ENCODE measurements around the gene HOTAIR.

The HOTAIR gene

GRCh38 chr12:53944907-53945847 lies 29.6 kb downstream of the HOTAIR start:
- no peak for DNase-seq (ENCODE audit: low spot score)

GRCh38 chr12:53944209-53944608 lies 30.5 kb downstream of the HOTAIR start:
- no peak for DNase-seq (ENCODE audit: low spot score)

- DNase-seq (ENCODE audit: low spot score), result no peak
These were observed 32.2 kb downstream of the HOTAIR start for GRCh38 chr12:53942467-53942997.

GRCh38 chr12:53941750-53942149 lies 33.0 kb downstream of the HOTAIR start:
- DNase-seq (ENCODE audit: low spot score), result no peak

- DNase-seq (ENCODE audit: low spot score), result no peak
These were observed 33.6 kb downstream of the HOTAIR start for GRCh38 chr12:53941187-53941586.

- DNase-seq (ENCODE audit: low spot score), result no peak
These were observed 34.2 kb downstream of the HOTAIR start for GRCh38 chr12:53940443-53941014.

GRCh38 chr12:53939141-53940108 lies 35.3 kb downstream of the HOTAIR start:
- DNase-seq (ENCODE audit: low spot score), result no peak

- DNase-seq (ENCODE audit: low spot score), result peak; percentile 62
These were observed 36.2 kb downstream of the HOTAIR start, which contains the start of gene HOXC13 for GRCh38 chr12:53938326-53939140. TSS of gene HOXC13 (plus strand) at chr12:53938831. CDS start at chr12:53938907, 76 bp downstream.

GRCh38 chr12:53937596-53938325 lies 37.0 kb downstream of the HOTAIR start:
- no peak for DNase-seq (ENCODE audit: low spot score)

- no peak for DNase-seq (ENCODE audit: low spot score)
These were observed 37.7 kb downstream of the HOTAIR start for GRCh38 chr12:53937099-53937498.

GRCh38 chr12:53935383-53936341 lies 39.1 kb downstream of the HOTAIR start:
- no peak for DNase-seq (ENCODE audit: low spot score)

GRCh38 chr12:53932915-53933314 lies 41.8 kb downstream of the HOTAIR start:
- DNase-seq (ENCODE audit: low spot score), result no peak

- DNase-seq (ENCODE audit: low spot score), result no peak
These were observed 42.7 kb downstream of the HOTAIR start for GRCh38 chr12:53931844-53932581.

GRCh38 chr12:53930591-53931255 lies 44.0 kb downstream of the HOTAIR start:
- DNase-seq (ENCODE audit: low spot score), result no peak

- no peak for DNase-seq (ENCODE audit: low spot score)
These were observed 45.2 kb downstream of the HOTAIR start for GRCh38 chr12:53929527-53929926.

GRCh38 chr12:53928054-53928835 lies 46.5 kb downstream of the HOTAIR start:
- no peak for DNase-seq (ENCODE audit: low spot score)

All from NAMALWA (cell line).